GM23338 (cell line): ENCODE data around the gene SCG2.

Source experiments
- CREB1 ChIP-seq: fragments of 250-450 bp; sonication (Bioruptor Pico); IDR thresholded peaks from 2 replicates; pipeline ENCODE4 v1.5.0; 2020; ENCODE audit warnings: low read depth, mild to moderate bottlenecking, moderate library complexity
- EZH2 ChIP-seq: fragments of 200-600 bp; sonication (generic); IDR thresholded peaks from one replicate; pipeline ENCODE4 v1.8.0; 2017; ENCODE audit warnings: antibody characterized with exemption, mild to moderate bottlenecking, low read depth; ENCODE audit not compliant: unreplicated experiment
- EZH2phosphoT487 ChIP-seq: fragments of 200-600 bp; sonication (generic); IDR thresholded peaks from one replicate; pipeline ENCODE4 v1.8.1; 2018; ENCODE audit warnings: antibody characterized with exemption; ENCODE audit not compliant: unreplicated experiment
- JUNB ChIP-seq: IDR thresholded peaks from one replicate; pipeline ENCODE4 v1.6.1; 2016; ENCODE audit warnings: antibody characterized with exemption; ENCODE audit not compliant: unreplicated experiment
- NANOG ChIP-seq: IDR thresholded peaks from 2 replicates; pipeline ENCODE4 v1.6.1; 2016; ENCODE audit warnings: antibody characterized with exemption, borderline replicate concordance
- POLR2AphosphoS5 ChIP-seq: IDR thresholded peaks from 2 replicates; pipeline ENCODE4 v1.6.1; 2016; ENCODE audit warnings: antibody characterized with exemption, low read depth
- STAT1 ChIP-seq: IDR thresholded peaks from one replicate; pipeline ENCODE4 v1.6.1; 2016; ENCODE audit warnings: antibody characterized with exemption; ENCODE audit not compliant: unreplicated experiment
- ZNF114 ChIP-seq: fragments of 250-450 bp; sonication (Bioruptor Pico); IDR thresholded peaks from 2 replicates; pipeline ENCODE4 v1.5.0; 2020; ENCODE audit warnings: mild to moderate bottlenecking, moderate library complexity
- ZNF331 ChIP-seq: fragments of 250-450 bp; sonication (Bioruptor Pico); IDR thresholded peaks from 2 replicates; pipeline ENCODE4 v1.5.0; 2020; ENCODE audit warnings: low read depth, mild to moderate bottlenecking, moderate library complexity
- TF ChIP-seq, protein P1 (sequence below), 2 experiments: fragments of 200-600 bp in 1 of 2; sonication (generic) in 1 of 2; conservative IDR thresholded peaks; 2 replicates each; pipeline versions ENCODE4 v1.5.1 to v1.6.1; 2016 to 2017; ENCODE audit warnings: antibody characterized with exemption in 2 of 2, low read depth in 2 of 2, mild to moderate bottlenecking in 2 of 2, moderate library complexity in 1 of 2
- TF ChIP-seq, protein P2 (sequence below): IDR thresholded peaks from one replicate; pipeline ENCODE4 v1.6.1; 2018; ENCODE audit warnings: antibody characterized with exemption; ENCODE audit not compliant: unreplicated experiment
- TF ChIP-seq, protein P3 (sequence below): IDR thresholded peaks from 2 replicates; pipeline ENCODE4 v1.6.1; 2016; ENCODE audit warnings: antibody characterized with exemption

DNA sequence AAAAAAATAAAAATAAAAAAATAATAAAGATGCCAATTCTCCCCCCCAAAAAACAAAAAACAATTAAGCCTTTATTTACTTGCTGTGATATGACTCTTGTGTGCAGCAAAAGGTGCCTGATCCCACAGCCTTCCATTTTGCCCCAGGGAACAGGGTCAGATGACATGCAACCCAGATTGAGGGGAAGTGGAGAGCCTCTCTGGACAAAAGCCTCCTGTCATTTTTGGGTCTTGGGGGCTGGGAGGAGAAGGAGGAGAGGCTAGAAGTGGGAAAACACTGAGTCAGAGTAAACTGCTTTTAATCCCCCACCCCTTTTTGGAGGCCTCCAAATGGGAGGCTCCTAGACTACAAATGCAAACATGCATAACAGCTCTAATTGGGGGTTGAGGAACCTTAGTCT, 46.6 kb upstream of the SCG2 start:
- TF ChIP-seq, protein P1, sequence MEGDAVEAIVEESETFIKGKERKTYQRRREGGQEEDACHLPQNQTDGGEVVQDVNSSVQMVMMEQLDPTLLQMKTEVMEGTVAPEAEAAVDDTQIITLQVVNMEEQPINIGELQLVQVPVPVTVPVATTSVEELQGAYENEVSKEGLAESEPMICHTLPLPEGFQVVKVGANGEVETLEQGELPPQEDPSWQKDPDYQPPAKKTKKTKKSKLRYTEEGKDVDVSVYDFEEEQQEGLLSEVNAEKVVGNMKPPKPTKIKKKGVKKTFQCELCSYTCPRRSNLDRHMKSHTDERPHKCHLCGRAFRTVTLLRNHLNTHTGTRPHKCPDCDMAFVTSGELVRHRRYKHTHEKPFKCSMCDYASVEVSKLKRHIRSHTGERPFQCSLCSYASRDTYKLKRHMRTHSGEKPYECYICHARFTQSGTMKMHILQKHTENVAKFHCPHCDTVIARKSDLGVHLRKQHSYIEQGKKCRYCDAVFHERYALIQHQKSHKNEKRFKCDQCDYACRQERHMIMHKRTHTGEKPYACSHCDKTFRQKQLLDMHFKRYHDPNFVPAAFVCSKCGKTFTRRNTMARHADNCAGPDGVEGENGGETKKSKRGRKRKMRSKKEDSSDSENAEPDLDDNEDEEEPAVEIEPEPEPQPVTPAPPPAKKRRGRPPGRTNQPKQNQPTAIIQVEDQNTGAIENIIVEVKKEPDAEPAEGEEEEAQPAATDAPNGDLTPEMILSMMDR (conservative IDR thresholded peaks at IDR 0.05; ENCODE audit: low read depth in 2 of 2), result no peak
- TF ChIP-seq POLR2AphosphoS5, result no peak
- no peak for TF ChIP-seq CREB1 (CRISPR knock-in tag)
- no peak for TF ChIP-seq EZH2
- TF ChIP-seq EZH2phosphoT487, result no peak
- no peak for TF ChIP-seq ZNF331 (CRISPR knock-in tag)
- TF ChIP-seq, protein P2, sequence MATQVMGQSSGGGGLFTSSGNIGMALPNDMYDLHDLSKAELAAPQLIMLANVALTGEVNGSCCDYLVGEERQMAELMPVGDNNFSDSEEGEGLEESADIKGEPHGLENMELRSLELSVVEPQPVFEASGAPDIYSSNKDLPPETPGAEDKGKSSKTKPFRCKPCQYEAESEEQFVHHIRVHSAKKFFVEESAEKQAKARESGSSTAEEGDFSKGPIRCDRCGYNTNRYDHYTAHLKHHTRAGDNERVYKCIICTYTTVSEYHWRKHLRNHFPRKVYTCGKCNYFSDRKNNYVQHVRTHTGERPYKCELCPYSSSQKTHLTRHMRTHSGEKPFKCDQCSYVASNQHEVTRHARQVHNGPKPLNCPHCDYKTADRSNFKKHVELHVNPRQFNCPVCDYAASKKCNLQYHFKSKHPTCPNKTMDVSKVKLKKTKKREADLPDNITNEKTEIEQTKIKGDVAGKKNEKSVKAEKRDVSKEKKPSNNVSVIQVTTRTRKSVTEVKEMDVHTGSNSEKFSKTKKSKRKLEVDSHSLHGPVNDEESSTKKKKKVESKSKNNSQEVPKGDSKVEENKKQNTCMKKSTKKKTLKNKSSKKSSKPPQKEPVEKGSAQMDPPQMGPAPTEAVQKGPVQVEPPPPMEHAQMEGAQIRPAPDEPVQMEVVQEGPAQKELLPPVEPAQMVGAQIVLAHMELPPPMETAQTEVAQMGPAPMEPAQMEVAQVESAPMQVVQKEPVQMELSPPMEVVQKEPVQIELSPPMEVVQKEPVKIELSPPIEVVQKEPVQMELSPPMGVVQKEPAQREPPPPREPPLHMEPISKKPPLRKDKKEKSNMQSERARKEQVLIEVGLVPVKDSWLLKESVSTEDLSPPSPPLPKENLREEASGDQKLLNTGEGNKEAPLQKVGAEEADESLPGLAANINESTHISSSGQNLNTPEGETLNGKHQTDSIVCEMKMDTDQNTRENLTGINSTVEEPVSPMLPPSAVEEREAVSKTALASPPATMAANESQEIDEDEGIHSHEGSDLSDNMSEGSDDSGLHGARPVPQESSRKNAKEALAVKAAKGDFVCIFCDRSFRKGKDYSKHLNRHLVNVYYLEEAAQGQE, result no peak
- TF ChIP-seq JUNB, result no peak
- TF ChIP-seq, protein P3, sequence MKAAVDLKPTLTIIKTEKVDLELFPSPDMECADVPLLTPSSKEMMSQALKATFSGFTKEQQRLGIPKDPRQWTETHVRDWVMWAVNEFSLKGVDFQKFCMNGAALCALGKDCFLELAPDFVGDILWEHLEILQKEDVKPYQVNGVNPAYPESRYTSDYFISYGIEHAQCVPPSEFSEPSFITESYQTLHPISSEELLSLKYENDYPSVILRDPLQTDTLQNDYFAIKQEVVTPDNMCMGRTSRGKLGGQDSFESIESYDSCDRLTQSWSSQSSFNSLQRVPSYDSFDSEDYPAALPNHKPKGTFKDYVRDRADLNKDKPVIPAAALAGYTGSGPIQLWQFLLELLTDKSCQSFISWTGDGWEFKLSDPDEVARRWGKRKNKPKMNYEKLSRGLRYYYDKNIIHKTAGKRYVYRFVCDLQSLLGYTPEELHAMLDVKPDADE, result no peak
- no peak for TF ChIP-seq NANOG
- no peak for TF ChIP-seq ZNF114 (CRISPR knock-in tag)
- no peak for TF ChIP-seq STAT1
